DND-41 (cell line): ENCODE measurements around the gene NEU2.

Source experiments
- CTCF ChIP-seq: IDR thresholded peaks from 2 replicates; pipeline ENCODE4 v1.5.1; 2012; ENCODE audit warnings: borderline replicate concordance, low read length, moderate library complexity, mild to moderate bottlenecking; ENCODE audit not compliant: poor library complexity, severe bottlenecking; ENCODE audit errors: extremely low read depth
- EZH2 ChIP-seq: IDR thresholded peaks from 3 replicates; pipeline ENCODE4 v1.6.1; 2012; ENCODE audit warnings: borderline replicate concordance, low read depth, mild to moderate bottlenecking, moderate library complexity, low read length, inconsistent platforms; ENCODE audit not compliant: severe bottlenecking

DNA sequence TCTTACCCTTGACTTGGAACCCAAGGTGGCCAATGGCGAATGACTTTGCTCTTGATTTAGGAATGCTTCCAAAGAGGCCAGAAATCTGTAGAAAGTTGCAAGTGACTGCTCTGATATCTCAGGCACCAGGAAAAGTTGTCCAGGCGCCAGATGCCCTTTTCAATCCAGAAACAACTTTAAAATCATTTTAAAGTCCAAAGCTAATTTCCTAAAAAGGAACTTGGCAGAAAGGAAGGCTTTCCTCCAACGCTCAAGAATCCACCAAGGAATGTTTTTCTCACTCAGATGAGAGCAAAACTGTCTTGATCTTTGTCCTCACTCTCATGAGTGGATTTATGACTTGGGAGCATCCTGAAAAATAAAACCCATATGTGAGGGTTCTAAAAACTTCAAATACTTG, 24.7 kb upstream of the NEU2 start:
- TF ChIP-seq CTCF (no peak), EZH2 (no peak)
